Measurements from ENCODE around the gene DPP6.

DPP6 gene

DNA sequence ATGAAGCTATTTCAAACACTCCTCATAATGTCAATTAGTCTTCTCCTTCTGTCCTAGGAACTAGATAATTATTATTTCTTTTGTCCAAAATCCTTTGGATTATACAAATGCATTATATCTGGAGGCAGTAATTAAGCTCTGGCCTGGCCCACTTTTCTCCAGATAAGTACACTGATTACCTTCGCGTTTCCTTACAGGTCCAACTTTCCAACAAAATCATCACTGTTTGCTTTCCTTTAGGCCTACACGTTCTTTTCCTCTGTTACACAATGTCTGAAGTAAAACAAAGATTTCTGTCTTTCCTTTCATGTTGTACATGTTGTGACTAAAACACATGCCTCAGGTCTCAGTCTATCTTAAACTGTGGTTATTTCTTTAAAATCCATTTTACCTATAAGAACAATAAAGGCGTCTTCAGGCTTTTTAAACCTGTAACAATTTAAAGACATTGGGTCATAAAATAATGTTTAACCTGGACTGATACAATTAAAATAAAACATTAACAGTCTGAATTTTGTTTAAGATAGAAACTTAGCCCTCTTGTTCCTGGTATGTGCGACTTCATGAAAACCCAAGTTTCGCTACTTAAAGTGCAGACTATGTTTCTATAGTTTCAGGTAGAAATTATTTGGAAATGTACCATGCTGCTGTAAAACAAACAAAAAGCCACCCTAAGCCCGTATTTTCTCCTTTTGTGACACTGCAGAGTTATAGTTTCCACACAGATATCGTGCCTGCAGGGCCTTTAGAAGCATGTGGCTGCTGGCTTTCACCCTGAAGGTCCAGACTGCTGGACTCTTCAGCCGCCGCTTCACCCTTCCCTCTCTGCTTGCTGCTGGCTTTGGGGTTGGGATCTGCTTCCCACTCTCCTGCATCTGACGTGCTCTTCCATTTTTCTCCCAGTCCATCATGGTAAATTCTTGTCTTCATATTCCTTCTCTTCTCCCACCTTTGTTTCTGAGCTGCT is 381.7 kb downstream of the DPP6 start:
- no peak overlapping the region for H3K4me3 ChIP-seq (ENCODE audit: low read depth, low read length)
- H3K9me3 ChIP-seq (ENCODE audit: severe bottlenecking) = no peaks in the 10 kb centered on the region
- TF ChIP-seq, protein P1, sequence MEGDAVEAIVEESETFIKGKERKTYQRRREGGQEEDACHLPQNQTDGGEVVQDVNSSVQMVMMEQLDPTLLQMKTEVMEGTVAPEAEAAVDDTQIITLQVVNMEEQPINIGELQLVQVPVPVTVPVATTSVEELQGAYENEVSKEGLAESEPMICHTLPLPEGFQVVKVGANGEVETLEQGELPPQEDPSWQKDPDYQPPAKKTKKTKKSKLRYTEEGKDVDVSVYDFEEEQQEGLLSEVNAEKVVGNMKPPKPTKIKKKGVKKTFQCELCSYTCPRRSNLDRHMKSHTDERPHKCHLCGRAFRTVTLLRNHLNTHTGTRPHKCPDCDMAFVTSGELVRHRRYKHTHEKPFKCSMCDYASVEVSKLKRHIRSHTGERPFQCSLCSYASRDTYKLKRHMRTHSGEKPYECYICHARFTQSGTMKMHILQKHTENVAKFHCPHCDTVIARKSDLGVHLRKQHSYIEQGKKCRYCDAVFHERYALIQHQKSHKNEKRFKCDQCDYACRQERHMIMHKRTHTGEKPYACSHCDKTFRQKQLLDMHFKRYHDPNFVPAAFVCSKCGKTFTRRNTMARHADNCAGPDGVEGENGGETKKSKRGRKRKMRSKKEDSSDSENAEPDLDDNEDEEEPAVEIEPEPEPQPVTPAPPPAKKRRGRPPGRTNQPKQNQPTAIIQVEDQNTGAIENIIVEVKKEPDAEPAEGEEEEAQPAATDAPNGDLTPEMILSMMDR (IDR thresholded peaks at IDR 0.05; ENCODE audit: low read depth, low read length) = no peak
- H3K27me3 ChIP-seq (ENCODE audit: insufficient read depth, low read depth, severe bottlenecking) = no peaks in the 10 kb centered on the region
- no peak for DNase-seq
- H3K36me3 ChIP-seq = no peaks in the 10 kb centered on the region
- H3K27ac ChIP-seq = no peak overlapping the region

DNA sequence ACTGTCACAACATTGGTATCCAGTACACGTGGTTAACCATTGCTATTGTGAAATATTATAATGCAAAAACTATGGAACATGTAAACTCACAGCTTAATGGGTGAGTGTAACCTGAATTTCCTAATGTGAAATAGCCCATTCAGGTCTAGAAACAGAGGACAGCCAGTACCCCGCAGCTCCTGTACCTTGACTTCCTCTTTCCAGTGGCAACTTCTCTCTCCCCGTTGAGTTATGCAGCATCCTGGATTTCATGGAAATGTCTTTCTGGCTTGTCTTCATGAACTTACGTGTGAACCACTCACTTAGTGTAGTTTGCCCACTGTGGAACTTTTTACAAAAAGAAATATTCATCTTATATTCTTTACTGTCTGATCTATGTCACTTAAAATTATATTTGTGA is 384.4 kb downstream of the DPP6 start:
- TF ChIP-seq, protein P1 (IDR thresholded peaks at IDR 0.05; ENCODE audit: low read depth, low read length) = no peak
- no peak for DNase-seq
- Histone ChIP-seq H3K9me3 (ENCODE audit: severe bottlenecking) (no peaks in the 10 kb centered on the region), H3K27me3 (ENCODE audit: insufficient read depth, low read depth, severe bottlenecking) (no peaks in the 10 kb centered on the region), H3K27ac (no peak overlapping the region), H3K36me3 (no peaks in the 10 kb centered on the region), H3K4me3 (ENCODE audit: low read depth, low read length) (no peak overlapping the region)

DNA sequence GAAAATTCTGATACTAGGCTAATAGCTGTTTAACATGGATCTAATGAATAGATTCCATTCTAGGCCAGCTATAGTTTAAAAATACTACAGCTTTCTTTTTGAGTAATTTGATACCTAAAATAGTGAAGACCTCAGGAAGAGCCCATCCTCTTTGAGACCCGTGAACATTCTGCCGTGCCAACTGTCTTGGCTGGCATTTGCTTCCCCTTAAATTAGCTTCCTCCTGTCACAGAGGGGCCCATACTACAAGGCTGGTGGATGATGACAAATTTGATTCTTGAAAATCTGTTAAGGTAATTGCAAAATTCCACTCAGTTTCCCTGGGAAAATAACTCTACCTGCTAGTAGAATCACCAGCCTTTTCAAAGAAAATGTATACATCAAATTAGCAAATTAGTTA is 385.0 kb downstream of the DPP6 start:
- no peaks in the 10 kb centered on the region for H3K9me3 ChIP-seq (ENCODE audit: severe bottlenecking)
- DNase-seq = no peak
- no peak overlapping the region for H3K4me3 ChIP-seq (ENCODE audit: low read depth, low read length)
- no peaks in the 10 kb centered on the region for H3K27me3 ChIP-seq (ENCODE audit: insufficient read depth, low read depth, severe bottlenecking)
- H3K36me3 ChIP-seq = no peaks in the 10 kb centered on the region
- no peak overlapping the region for H3K27ac ChIP-seq
- TF ChIP-seq, protein P1 (IDR thresholded peaks at IDR 0.05; ENCODE audit: low read depth, low read length) = no peak

DNA sequence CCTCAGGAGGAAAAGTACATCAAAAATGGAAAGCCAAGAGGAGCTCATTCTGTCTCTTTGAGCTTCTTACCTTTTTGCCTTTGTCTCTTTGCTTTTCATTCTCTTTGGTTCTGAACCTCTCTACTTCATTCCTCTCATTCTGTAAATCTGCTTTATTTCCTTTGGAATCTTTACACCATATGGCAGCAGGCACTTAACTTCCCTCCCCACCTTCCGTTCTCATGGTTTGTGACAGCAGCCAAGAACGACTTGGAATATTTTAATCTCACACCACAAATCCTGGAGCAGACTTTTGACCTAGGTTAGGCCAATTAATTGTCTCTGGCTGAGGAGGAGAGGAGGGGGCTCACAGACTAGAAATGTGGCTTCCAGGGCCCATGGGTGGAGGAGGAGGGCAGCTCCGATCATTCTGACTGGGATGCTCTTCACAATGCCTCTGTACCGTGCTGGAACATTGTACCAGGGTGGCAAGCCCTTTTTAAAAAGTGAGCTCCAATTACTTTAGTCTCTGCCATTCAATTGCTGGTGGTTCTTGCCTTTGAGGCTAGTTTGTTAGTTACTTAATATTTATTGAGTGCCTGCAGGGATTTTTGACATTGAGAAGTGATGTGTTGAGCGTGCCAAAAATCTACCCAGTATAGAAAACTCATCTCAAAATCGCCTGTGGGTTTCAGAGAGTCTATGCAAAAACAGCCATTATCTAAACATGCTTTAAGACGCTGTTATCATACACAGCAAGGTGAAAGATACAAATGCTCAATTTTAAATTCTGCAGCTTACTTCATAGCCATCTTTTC is 386.6 kb downstream of the DPP6 start:
- Histone ChIP-seq H3K27me3 (ENCODE audit: insufficient read depth, low read depth, severe bottlenecking) (no peaks in the 10 kb centered on the region), H3K9me3 (ENCODE audit: severe bottlenecking) (no peaks in the 10 kb centered on the region), H3K36me3 (no peaks in the 10 kb centered on the region), H3K27ac (peak overlapping the region; percentile 10), H3K4me3 (ENCODE audit: low read depth, low read length) (no peak overlapping the region)
- peak; percentile 70 for DNase-seq
- TF ChIP-seq, protein P1 (IDR thresholded peaks at IDR 0.05; ENCODE audit: low read depth, low read length) = no peak

DNA sequence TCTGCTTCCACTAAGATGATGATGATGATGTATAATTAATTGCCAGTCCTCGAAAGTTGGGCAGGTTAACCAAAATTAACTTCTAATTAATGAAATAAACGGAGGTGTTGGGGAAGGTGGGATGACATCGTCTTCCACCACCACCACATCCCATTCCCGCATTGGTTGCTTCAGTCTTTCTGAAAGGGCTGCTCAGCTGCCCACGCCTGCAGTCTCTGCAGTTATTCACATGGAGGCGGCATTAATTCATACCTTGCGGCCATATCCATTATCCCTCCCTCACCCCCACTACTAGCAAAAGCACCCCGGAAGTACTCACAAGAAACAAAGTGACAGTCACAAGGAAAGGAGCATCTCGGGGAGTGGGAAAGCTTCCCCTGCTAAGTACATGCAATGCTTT is 387.9 kb downstream of the DPP6 start:
- DNase-seq = no peak
- Histone ChIP-seq H3K9me3 (ENCODE audit: severe bottlenecking) (no peaks in the 10 kb centered on the region), H3K27ac (no peak overlapping the region), H3K4me3 (ENCODE audit: low read depth, low read length) (no peak overlapping the region), H3K27me3 (ENCODE audit: insufficient read depth, low read depth, severe bottlenecking) (no peaks in the 10 kb centered on the region), H3K36me3 (no peaks in the 10 kb centered on the region)
- TF ChIP-seq, protein P1 (IDR thresholded peaks at IDR 0.05; ENCODE audit: low read depth, low read length) = no peak
